NT2/D1 (cell line): Measurements from ENCODE around the gene CSNK1G1.

Experiments
- DNase-seq: peaks from one replicate; pipeline ENCODE4 v3.0.0-alpha.2; 2011; ENCODE audit warnings: low read depth, low spot score
- H3K27me3 ChIP-seq: 2 replicates; pipeline ENCODE4 v1.6.0; 2011; ENCODE audit warnings: mild to moderate bottlenecking; ENCODE audit not compliant: insufficient read length, insufficient read depth
- H3K36me3 ChIP-seq: 2 replicates; pipeline ENCODE4 v1.6.1; 2011; ENCODE audit warnings: mild to moderate bottlenecking, low read length, mixed read lengths; ENCODE audit not compliant: insufficient read depth, insufficient read length
- H3K4me1 ChIP-seq: 2 replicates; pipeline ENCODE4 v1.5.1; 2011; ENCODE audit not compliant: insufficient read depth, insufficient read length
- H3K4me3 ChIP-seq: 2 replicates; pipeline ENCODE4 v1.5.1; 2011; ENCODE audit warnings: low read depth; ENCODE audit not compliant: insufficient read length
- H3K9ac ChIP-seq: 2 replicates; pipeline ENCODE4 v1.6.0; 2011; ENCODE audit warnings: low read depth; ENCODE audit not compliant: insufficient read length
- H3K9me3 ChIP-seq: 2 replicates; pipeline ENCODE4 v1.5.1; 2011; ENCODE audit warnings: mild to moderate bottlenecking, low read length; ENCODE audit not compliant: insufficient read depth
- SUZ12 ChIP-seq: IDR thresholded peaks from 2 replicates; pipeline ENCODE4 v1.6.1; 2011; ENCODE audit not compliant: insufficient read length, insufficient read depth; ENCODE audit errors: extremely low read depth
- YY1 ChIP-seq: IDR thresholded peaks from 2 replicates; pipeline ENCODE4 v1.6.1; 2011; ENCODE audit not compliant: insufficient read length, insufficient read depth
- ZNF274 ChIP-seq: IDR thresholded peaks from 2 replicates; pipeline ENCODE4 v1.6.1; 2011; ENCODE audit warnings: mild to moderate bottlenecking, low read depth, low read length

CSNK1G1 gene

GRCh38 chr15:64156652-64157331 is 199.2 kb downstream of the CSNK1G1 start:
- peaks cover 75% of the 10 kb centered on the region for H3K36me3 ChIP-seq
- DNase-seq = no peak
- no peaks in the 10 kb centered on the region for H3K9me3 ChIP-seq
- peaks cover 24% of the 10 kb centered on the region for H3K4me1 ChIP-seq
- no peak overlapping the region for H3K4me3 ChIP-seq
- TF ChIP-seq SUZ12 (no peak), YY1 (no peak), ZNF274 (no peak)
- peaks cover 15% of the 10 kb centered on the region for H3K27me3 ChIP-seq
- no peak overlapping the region for H3K9ac ChIP-seq

GRCh38 chr15:64155802-64156651 is 199.9 kb downstream of the CSNK1G1 start:
- H3K9me3 ChIP-seq = no peaks in the 10 kb centered on the region
- peaks cover 67% of the 10 kb centered on the region for H3K36me3 ChIP-seq
- H3K4me1 ChIP-seq = peaks cover 25% of the 10 kb centered on the region
- no peak for TF ChIP-seq ZNF274
- TF ChIP-seq SUZ12 = no peak
- TF ChIP-seq YY1 = no peak
- H3K27me3 ChIP-seq = peaks cover 18% of the 10 kb centered on the region
- H3K9ac ChIP-seq = no peak overlapping the region
- DNase-seq = no peak
- H3K4me3 ChIP-seq = no peak overlapping the region

GRCh38 chr15:64153480-64154367 is 202.2 kb downstream of the CSNK1G1 start:
- Histone ChIP-seq H3K4me1 (peaks cover 32% of the 10 kb centered on the region), H3K27me3 (peaks cover 18% of the 10 kb centered on the region), H3K36me3 (peaks cover 46% of the 10 kb centered on the region), H3K9ac (peak overlapping the region; percentile 28), H3K9me3 (no peaks in the 10 kb centered on the region), H3K4me3 (no peak overlapping the region)
- DNase-seq = peak; percentile 84
- TF ChIP-seq ZNF274 (no peak), YY1 (no peak), SUZ12 (no peak)

- Histone ChIP-seq H3K27me3 (peaks cover 18% of the 10 kb centered on the region), H3K9me3 (no peaks in the 10 kb centered on the region), H3K4me3 (peak overlapping the region; percentile 75), H3K36me3 (peaks cover 36% of the 10 kb centered on the region), H3K9ac (peak overlapping the region; percentile 87), H3K4me1 (peaks cover 32% of the 10 kb centered on the region)
- no peak for DNase-seq
- no peak for TF ChIP-seq SUZ12
- TF ChIP-seq YY1 = no peak
- TF ChIP-seq ZNF274 = no peak
These were observed 203.2 kb downstream of the CSNK1G1 start for GRCh38 chr15:64152507-64153387.

- Histone ChIP-seq H3K4me3 (peak within 1 kb of the TSS; percentile 75), H3K27me3 (peaks cover 18% of the 10 kb centered on the region), H3K9ac (peak within 1 kb of the TSS; percentile 87), H3K9me3 (no peaks in the 10 kb centered on the region), H3K36me3 (peaks cover 28% of the 10 kb centered on the region), H3K4me1 (peaks cover 37% of the 10 kb centered on the region)
- no peak for DNase-seq
- no peak for TF ChIP-seq ZNF274
- TF ChIP-seq YY1 = no peak
- TF ChIP-seq SUZ12 = no peak
These were observed 204.1 kb downstream of the CSNK1G1 start, which contains the start of gene SNX22 for GRCh38 chr15:64151727-64152506. TSS of gene SNX22 (plus strand) at chr15:64151731. CDS start at chr15:64151776, 45 bp downstream.
